Hepatocyte (in vitro differentiated cells): ENCODE measurements around the gene CCR7. TPM values are rescaled to one million over a fixed set of nuclear protein-coding genes. Genes with fewer than 3 reads are reported as not detected.

Experiments used
- DNase-seq: peaks from one replicate; pipeline ENCODE4 v3.0.0-alpha.2; 2016; ENCODE audit warnings: low spot score
- H2AFZ ChIP-seq: fragments of 200-600 bp; sonication (generic); 2 replicates; pipeline ENCODE4 v1.6.0; 2016; ENCODE audit warnings: antibody characterized with exemption, mild to moderate bottlenecking
- H3K27ac ChIP-seq: fragments of 200-600 bp; sonication (generic); 2 replicates; pipeline ENCODE4 v1.5.1; 2016; ENCODE audit warnings: mild to moderate bottlenecking
- H3K27me3 ChIP-seq: fragments of 200-600 bp; sonication (generic); 2 replicates; pipeline ENCODE4 v1.6.1; 2016
- H3K36me3 ChIP-seq: fragments of 200-600 bp; sonication (generic); replicated peaks from 2 replicates; pipeline ENCODE4 v1.5.1; 2016; ENCODE audit warnings: low read depth; ENCODE audit not compliant: insufficient read depth
- H3K4me1 ChIP-seq: fragments of 200-600 bp; sonication (generic); 2 replicates; pipeline ENCODE4 v1.5.1; 2016; ENCODE audit warnings: mild to moderate bottlenecking, moderate library complexity; ENCODE audit not compliant: insufficient read depth
- H3K4me2 ChIP-seq: fragments of 200-600 bp; sonication (generic); 2 replicates; pipeline ENCODE4 v1.6.0; 2016
- H3K4me3 ChIP-seq: fragments of 200-600 bp; sonication (generic); 2 replicates; pipeline ENCODE4 v1.5.1; 2016; ENCODE audit warnings: mild to moderate bottlenecking
- H3K79me2 ChIP-seq: fragments of 200-600 bp; sonication (generic); 2 replicates; pipeline ENCODE4 v1.6.0; 2017; ENCODE audit warnings: mild to moderate bottlenecking
- H3K9me2 ChIP-seq: fragments of 200-600 bp; sonication (generic); replicated peaks from 2 replicates; pipeline ENCODE4 v1.6.0; 2017; ENCODE audit warnings: mild to moderate bottlenecking; ENCODE audit not compliant: insufficient read depth
- H3K9me3 ChIP-seq: fragments of 200-600 bp; sonication (generic); 2 replicates; pipeline ENCODE4 v1.5.1; 2016; ENCODE audit warnings: low read depth, mild to moderate bottlenecking
- H4K20me1 ChIP-seq: fragments of 200-600 bp; sonication (generic); 2 replicates; pipeline ENCODE4 v1.6.0; 2016; ENCODE audit warnings: mild to moderate bottlenecking; ENCODE audit not compliant: insufficient read depth, poor library complexity, severe bottlenecking
- CTCF ChIP-seq: fragments of 200-600 bp; sonication (generic); IDR thresholded peaks from 2 replicates; pipeline ENCODE4 v1.5.1; 2016; ENCODE audit warnings: antibody characterized with exemption, mild to moderate bottlenecking; ENCODE audit not compliant: poor library complexity
- EZH2 ChIP-seq: fragments of 200-600 bp; sonication (generic); IDR thresholded peaks from 2 replicates; pipeline ENCODE4 v1.6.1; 2016; ENCODE audit warnings: antibody characterized with exemption, mild to moderate bottlenecking, borderline replicate concordance
- EZH2phosphoT487 ChIP-seq: fragments of 200-600 bp; sonication (generic); IDR thresholded peaks from one replicate; pipeline ENCODE4 v1.6.1; 2018; ENCODE audit warnings: antibody characterized with exemption, mild to moderate bottlenecking, low read depth, moderate library complexity; ENCODE audit not compliant: unreplicated experiment, severe bottlenecking
- WGBS: methylation state at CpG from one replicate; pipeline ENCODE4 v1.1.6; 2016; ENCODE audit warnings: low lambda C conversion rate; ENCODE audit errors: missing lambda C conversion rate; 5-methylcytosine and 5-hydroxymethylcytosine counted together
- polyA plus RNA-seq: library from polyadenylated mRNA; unstranded; fragments of >200 nt; fragmentation: Nextera tagmentation; extraction: Ambion mirVana; gene quantifications from 2 replicates; pipeline ENCODE4 v1.2.1, GENCODE V29; 2016
- total RNA-seq: library from RNA; depleted of rRNA; stranded (reverse); fragments of >200 nt; gene quantifications from 2 replicates; pipeline ENCODE4 v1.2.3, GENCODE V29; 2014

The CCR7 gene
- 0.16 and 2.8 TPM in 2 replicates for total RNA-seq
- 2.9 and 4.1 TPM in 2 replicates for polyA plus RNA-seq

GRCh38 chr17:40564883-40565768 is at the start of gene CCR7:
CCR7 (minus strand) TSS chr17:40565472; CDS start chr17:40565409, 63 bp downstream.
- Histone ChIP-seq H3K4me1 (peaks cover under 1% of the 10 kb centered on the region), H2AFZ (no peak within 1 kb of the TSS), H3K9me3 (peaks cover 3% of the 10 kb centered on the region), H4K20me1 (no peaks in the 10 kb centered on the region), H3K4me2 (no peak within 1 kb of the TSS), H3K27ac (no peak within 1 kb of the TSS), H3K4me3 (no peak within 1 kb of the TSS), H3K27me3 (no peaks in the 10 kb centered on the region), H3K36me3 (no peaks in the 10 kb centered on the region), H3K9me2 (no peaks in the 10 kb centered on the region), H3K79me2 (no peaks in the 10 kb centered on the region)
- 68% methylated on average over 12 of the region's 12 CpGs for WGBS
- no peak for TF ChIP-seq CTCF
- no peak for TF ChIP-seq EZH2phosphoT487
- no peak for TF ChIP-seq EZH2
- DNase-seq = no peak

DNA sequence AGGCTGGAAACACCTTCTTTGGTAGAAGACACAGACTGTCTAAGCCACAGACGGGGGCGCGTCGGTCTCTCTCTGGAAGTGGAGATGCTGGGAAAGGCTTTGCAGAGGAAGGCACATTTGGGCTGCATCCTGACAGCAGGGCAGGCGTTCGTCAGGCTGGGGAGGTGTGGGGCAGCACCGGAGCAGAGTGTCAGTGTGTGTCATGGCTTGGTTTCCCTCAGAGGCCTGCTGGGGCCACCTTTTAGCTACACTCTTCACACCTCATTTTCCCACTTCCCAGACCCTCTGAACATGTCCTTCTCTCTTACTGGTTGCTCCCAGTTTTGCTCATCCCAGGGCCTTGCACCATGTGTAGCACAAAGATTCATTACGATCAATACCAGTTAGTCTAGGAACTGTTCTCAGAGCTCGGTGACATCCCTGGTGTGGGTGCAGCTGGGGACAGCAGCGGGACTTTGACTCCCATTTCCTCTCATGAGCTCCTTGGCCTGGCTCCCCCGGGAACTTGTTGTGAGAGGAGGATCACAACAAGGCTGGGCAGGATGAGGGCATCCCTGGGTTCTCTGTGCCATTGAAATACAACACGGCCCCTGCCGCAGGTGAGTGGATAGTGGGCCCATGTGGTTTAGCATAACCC is 49.3 kb upstream of the CCR7 start:
- no peak for DNase-seq
- Histone ChIP-seq H3K36me3 (no peaks in the 10 kb centered on the region), H3K27me3 (no peaks in the 10 kb centered on the region), H3K4me1 (peaks cover 12% of the 10 kb centered on the region), H4K20me1 (no peaks in the 10 kb centered on the region), H3K4me2 (no peak overlapping the region), H3K4me3 (no peak overlapping the region), H3K27ac (no peak overlapping the region), H3K9me3 (no peaks in the 10 kb centered on the region), H3K9me2 (no peaks in the 10 kb centered on the region), H2AFZ (no peak overlapping the region), H3K79me2 (no peaks in the 10 kb centered on the region)
- TF ChIP-seq EZH2 (no peak), EZH2phosphoT487 (no peak), CTCF (no peak)
- 87% methylated on average over 13 of the region's 13 CpGs for WGBS

- H3K36me3 ChIP-seq = no peaks in the 10 kb centered on the region
- no peaks in the 10 kb centered on the region for H3K27me3 ChIP-seq
- peaks cover 10% of the 10 kb centered on the region for H3K4me1 ChIP-seq
- H2AFZ ChIP-seq = no peak overlapping the region
- no peaks in the 10 kb centered on the region for H3K79me2 ChIP-seq
- no peaks in the 10 kb centered on the region for H3K9me2 ChIP-seq
- H3K4me2 ChIP-seq = no peak overlapping the region
- no peaks in the 10 kb centered on the region for H4K20me1 ChIP-seq
- H3K27ac ChIP-seq = no peak overlapping the region
- 87% methylated on average over 5 of the region's 5 CpGs for WGBS
- no peak for DNase-seq
- H3K4me3 ChIP-seq = no peak overlapping the region
- TF ChIP-seq EZH2phosphoT487 (no peak), CTCF (no peak), EZH2 (no peak)
- H3K9me3 ChIP-seq = no peaks in the 10 kb centered on the region
Observed at GRCh38 chr17:40613467-40614154, 48.3 kb upstream of the CCR7 start.
